ENCODE measurements around the gene CMSS1.

DNA sequence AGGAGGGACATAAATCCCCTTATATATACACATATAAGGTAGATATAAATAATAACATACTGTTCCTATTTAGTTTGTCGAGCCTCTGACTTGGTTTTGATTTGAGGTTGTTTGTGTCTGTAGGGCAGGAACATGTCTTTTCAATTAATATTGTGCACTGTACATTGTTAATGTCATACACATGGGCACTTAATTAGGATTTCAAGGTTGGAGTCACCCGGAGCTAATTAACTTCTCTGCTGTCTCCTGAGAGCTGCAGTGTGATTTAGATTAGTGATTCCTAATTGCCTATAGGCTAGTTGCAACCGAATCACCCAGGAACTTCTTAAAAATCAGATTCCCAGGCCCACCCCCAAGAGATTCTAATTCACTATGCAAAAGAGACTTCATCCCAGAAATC, 347.1 kb downstream of the CMSS1 start:
- TF ChIP-seq, protein P1, sequence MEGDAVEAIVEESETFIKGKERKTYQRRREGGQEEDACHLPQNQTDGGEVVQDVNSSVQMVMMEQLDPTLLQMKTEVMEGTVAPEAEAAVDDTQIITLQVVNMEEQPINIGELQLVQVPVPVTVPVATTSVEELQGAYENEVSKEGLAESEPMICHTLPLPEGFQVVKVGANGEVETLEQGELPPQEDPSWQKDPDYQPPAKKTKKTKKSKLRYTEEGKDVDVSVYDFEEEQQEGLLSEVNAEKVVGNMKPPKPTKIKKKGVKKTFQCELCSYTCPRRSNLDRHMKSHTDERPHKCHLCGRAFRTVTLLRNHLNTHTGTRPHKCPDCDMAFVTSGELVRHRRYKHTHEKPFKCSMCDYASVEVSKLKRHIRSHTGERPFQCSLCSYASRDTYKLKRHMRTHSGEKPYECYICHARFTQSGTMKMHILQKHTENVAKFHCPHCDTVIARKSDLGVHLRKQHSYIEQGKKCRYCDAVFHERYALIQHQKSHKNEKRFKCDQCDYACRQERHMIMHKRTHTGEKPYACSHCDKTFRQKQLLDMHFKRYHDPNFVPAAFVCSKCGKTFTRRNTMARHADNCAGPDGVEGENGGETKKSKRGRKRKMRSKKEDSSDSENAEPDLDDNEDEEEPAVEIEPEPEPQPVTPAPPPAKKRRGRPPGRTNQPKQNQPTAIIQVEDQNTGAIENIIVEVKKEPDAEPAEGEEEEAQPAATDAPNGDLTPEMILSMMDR (IDR thresholded peaks at IDR 0.05), result no peak
- TF ChIP-seq POLR2A (IDR thresholded peaks at IDR 0.05), result no peak

Measured in adrenal gland (tissue), 5 donors.